NCI-H524 (cell line): ENCODE results near the gene KIR2DL4.
"Not testable (repeated sequence)": the region's sequence is repeated elsewhere in the genome, so short reads cannot be mapped to it uniquely, and the experiment has no call there.

Experiments
- DNase-seq, 2 experiments: peaks; one replicate each; lab custom pipeline; 2025; lab: John Stamatoyannopoulos, UW

The KIR2DL4 gene

GRCh38 chr19:54804571-54804970 is 1.2 kb downstream of the KIR2DL4 start:
- DNase-seq: no peak

- no peak for DNase-seq
Observed at GRCh38 chr19:54805665-54806515, 2.5 kb downstream of the KIR2DL4 start.

- no peak for DNase-seq
Observed at GRCh38 chr19:54806516-54806838, 3.1 kb downstream of the KIR2DL4 start.

- not testable (repeated sequence) for DNase-seq
Observed at GRCh38 chr19:54814571-54814970, 11.2 kb downstream of the KIR2DL4 start.

- DNase-seq: not testable (repeated sequence)
Observed at GRCh38 chr19:54816251-54816650, 12.8 kb downstream of the KIR2DL4 start, which contains the start of gene KIR3DL1. Gene KIR3DL1 (plus strand): TSS chr19:54816468.

- no peak for DNase-seq
Observed at GRCh38 chr19:54817670-54818536, 14.5 kb downstream of the KIR2DL4 start.

- DNase-seq: not testable (repeated sequence)
Observed at GRCh38 chr19:54824416-54824815, 21.0 kb downstream of the KIR2DL4 start.

- not testable (repeated sequence) for DNase-seq
Observed at GRCh38 chr19:54825326-54825725, 21.9 kb downstream of the KIR2DL4 start.

- DNase-seq: not testable (repeated sequence)
Observed at GRCh38 chr19:54828064-54828463, 24.7 kb downstream of the KIR2DL4 start.

GRCh38 chr19:54832496-54832895 is 29.1 kb downstream of the KIR2DL4 start, which contains the start of gene KIR2DS4:
Gene KIR2DS4 (plus strand): TSS chr19:54832676.
- not testable (repeated sequence) for DNase-seq

GRCh38 chr19:54835126-54835525 is 31.7 kb downstream of the KIR2DL4 start:
- not testable (repeated sequence) for DNase-seq

- not testable (repeated sequence) for DNase-seq
Observed at GRCh38 chr19:54837522-54837921, 34.1 kb downstream of the KIR2DL4 start.

- DNase-seq: not testable (repeated sequence)
Observed at GRCh38 chr19:54843171-54843570, 39.8 kb downstream of the KIR2DL4 start.

GRCh38 chr19:54850061-54850640 is 46.7 kb downstream of the KIR2DL4 start, which contains the start of gene KIR3DL2:
Gene KIR3DL2 (plus strand): TSS chr19:54850443. CDS start chr19:54850476, 33 bp downstream.
- not testable (repeated sequence) for DNase-seq

GRCh38 chr19:54850930-54851329 is 47.5 kb downstream of the KIR2DL4 start:
- no peak for DNase-seq

- no peak for DNase-seq
Observed at GRCh38 chr19:54851353-54851752, 47.9 kb downstream of the KIR2DL4 start.

GRCh38 chr19:54855241-54855640 is 51.8 kb downstream of the KIR2DL4 start:
- not testable (repeated sequence) for DNase-seq

GRCh38 chr19:54858476-54858875 is 55.1 kb downstream of the KIR2DL4 start:
- not testable (repeated sequence) for DNase-seq

- DNase-seq: not testable (repeated sequence)
Observed at GRCh38 chr19:54859421-54859820, 56.0 kb downstream of the KIR2DL4 start.

GRCh38 chr19:54863459-54863858 is 60.0 kb downstream of the KIR2DL4 start:
- not testable (repeated sequence) for DNase-seq
